Testis (tissue), 2 donors: ENCODE data around the gene HAS3.

Experiments used
- CTCF ChIP-seq, 3 experiments: fragments of 450-650 bp in 2 of 3; fragments of 200-600 bp in 1 of 3; sonication (generic) in 1 of 3; IDR thresholded peaks; one replicate each; pipeline ENCODE4 v1.5.1; 2016 to 2019; ENCODE audit warnings: antibody characterized with exemption in 3 of 3, mild to moderate bottlenecking in 2 of 3, moderate library complexity in 1 of 3
- POLR2A ChIP-seq: fragments of 450-650 bp; IDR thresholded peaks from one replicate; pipeline ENCODE4 v1.6.1; 2017; ENCODE audit warnings: antibody characterized with exemption, mild to moderate bottlenecking, moderate library complexity

GRCh38 chr16:69085032-69085695, 20.3 kb upstream of the HAS3 start:
- TF ChIP-seq CTCF (IDR thresholded peaks at IDR 0.05) = no peak
- no peak for TF ChIP-seq POLR2A
